ENCODE data around the gene GPR176.

DNA sequence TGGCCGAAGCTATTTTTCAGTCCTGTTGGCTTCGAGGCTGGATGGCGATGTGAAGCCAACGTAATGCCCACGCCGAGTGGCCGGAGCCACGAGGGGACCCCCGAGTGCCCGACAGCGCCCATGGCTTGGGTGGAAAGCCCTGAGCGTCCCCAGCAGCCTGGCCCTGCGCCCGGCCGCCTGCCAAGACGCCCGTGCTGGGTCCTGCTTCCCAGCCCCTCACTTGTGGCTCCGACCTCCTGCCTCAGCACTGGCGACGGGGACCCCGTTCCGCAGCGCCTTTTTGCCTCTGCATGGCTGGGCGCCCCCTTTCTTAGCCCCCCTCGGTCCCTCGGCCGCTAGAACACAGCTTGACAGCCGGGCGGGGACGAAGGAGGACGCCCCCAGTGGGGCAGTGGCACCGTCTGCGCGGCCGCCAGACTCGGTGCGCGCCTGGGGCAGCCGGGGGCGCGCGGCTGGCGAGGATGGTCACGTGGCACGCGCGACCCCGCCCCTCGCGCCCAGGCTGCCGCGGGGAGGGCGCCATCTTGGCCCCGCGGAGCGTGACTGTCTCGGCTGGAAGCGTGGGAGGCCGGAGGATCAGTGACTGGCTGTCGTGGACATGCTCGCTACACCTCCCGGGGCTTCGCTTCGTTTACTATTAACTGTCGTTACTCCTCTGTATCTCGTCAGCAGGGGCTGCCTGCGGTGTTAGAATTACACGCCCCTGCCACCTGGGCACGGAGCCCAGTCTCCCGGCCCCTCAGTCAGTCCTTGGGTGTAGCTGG is 626 bp upstream of the GPR176 start:
- no peak for TF ChIP-seq EZH2 (IDR thresholded peaks at IDR 0.05; ENCODE audit: insufficient read depth, low read length)
- TF ChIP-seq, protein P1, sequence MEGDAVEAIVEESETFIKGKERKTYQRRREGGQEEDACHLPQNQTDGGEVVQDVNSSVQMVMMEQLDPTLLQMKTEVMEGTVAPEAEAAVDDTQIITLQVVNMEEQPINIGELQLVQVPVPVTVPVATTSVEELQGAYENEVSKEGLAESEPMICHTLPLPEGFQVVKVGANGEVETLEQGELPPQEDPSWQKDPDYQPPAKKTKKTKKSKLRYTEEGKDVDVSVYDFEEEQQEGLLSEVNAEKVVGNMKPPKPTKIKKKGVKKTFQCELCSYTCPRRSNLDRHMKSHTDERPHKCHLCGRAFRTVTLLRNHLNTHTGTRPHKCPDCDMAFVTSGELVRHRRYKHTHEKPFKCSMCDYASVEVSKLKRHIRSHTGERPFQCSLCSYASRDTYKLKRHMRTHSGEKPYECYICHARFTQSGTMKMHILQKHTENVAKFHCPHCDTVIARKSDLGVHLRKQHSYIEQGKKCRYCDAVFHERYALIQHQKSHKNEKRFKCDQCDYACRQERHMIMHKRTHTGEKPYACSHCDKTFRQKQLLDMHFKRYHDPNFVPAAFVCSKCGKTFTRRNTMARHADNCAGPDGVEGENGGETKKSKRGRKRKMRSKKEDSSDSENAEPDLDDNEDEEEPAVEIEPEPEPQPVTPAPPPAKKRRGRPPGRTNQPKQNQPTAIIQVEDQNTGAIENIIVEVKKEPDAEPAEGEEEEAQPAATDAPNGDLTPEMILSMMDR (IDR thresholded peaks at IDR 0.05; ENCODE audit: insufficient read depth, low read depth, low read length) = no peak

All from astrocyte (in vitro differentiated cells and primary cell).